ENCODE results near the gene CLECL1. TPM values are rescaled to one million over a fixed set of nuclear protein-coding genes. Genes with fewer than 3 reads are reported as not detected.

The CLECL1 gene
- total and polyA plus RNA-seq, 12 donors = 0.38 to 1.9 (median 1.2) TPM; not detected in 4

DNA sequence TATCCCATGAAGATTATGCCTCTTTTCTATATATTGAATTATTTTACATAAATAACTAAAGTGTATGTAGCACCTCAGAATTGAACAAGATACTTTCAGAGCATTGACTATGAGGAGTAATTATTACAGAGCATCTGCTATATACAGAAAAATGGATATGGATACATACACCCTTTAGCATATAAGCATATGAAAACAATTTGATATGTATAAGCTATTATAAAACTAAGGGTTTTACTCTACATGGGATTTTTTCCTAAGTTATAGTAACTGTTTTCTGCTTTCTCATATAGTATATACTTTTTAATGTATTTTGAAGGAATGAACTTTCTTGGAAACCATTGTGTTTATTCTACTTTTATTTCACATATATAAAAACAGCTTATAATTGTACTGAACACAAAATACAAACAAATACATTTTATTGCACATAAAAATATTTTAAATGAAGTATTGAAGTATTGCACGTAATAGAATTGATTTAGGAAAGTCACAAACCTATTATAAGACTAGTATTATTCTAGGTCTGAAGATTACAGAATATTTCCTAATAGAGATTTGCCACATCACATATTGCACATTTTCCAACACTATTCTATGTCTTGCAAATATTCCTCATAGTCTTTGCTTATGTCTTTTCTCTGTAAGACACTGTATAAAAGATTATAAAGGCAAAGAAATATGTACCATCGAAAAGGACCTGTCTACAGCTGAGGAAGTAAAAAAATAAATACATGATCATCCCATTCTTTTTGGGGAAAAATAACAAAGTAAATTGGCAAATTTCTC lies 19.4 kb upstream of the CLECL1 start:
- WGBS, 4 donors = 77 to 87% (median 81%) methylated on average over 2 of the region's 2 CpGs
- Histone ChIP-seq H3K27me3 (no peaks in the 10 kb centered on the region), H3K4me1 (replicated peaks in 1 of 2) (no peaks in the 10 kb centered on the region), H3K4me3 (no peak overlapping the region), H3K27ac (no peak overlapping the region), H3K36me3 (replicated peaks in 1 of 2) (no peaks in the 10 kb centered on the region), H3K9me3 (replicated peaks in 1 of 3) (no peaks in the 10 kb centered on the region)
- intact Hi-C loops (cut with DNase I) = loop anchor here in 1 of 2 donors (5.0 kb wide), 1 partner anchor 175 kb away; no protein-coding TSS in a partner anchor
- TF ChIP-seq, protein P1, sequence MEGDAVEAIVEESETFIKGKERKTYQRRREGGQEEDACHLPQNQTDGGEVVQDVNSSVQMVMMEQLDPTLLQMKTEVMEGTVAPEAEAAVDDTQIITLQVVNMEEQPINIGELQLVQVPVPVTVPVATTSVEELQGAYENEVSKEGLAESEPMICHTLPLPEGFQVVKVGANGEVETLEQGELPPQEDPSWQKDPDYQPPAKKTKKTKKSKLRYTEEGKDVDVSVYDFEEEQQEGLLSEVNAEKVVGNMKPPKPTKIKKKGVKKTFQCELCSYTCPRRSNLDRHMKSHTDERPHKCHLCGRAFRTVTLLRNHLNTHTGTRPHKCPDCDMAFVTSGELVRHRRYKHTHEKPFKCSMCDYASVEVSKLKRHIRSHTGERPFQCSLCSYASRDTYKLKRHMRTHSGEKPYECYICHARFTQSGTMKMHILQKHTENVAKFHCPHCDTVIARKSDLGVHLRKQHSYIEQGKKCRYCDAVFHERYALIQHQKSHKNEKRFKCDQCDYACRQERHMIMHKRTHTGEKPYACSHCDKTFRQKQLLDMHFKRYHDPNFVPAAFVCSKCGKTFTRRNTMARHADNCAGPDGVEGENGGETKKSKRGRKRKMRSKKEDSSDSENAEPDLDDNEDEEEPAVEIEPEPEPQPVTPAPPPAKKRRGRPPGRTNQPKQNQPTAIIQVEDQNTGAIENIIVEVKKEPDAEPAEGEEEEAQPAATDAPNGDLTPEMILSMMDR (IDR thresholded peaks at IDR 0.05) = no peak
- no peak for DNase-seq

DNA sequence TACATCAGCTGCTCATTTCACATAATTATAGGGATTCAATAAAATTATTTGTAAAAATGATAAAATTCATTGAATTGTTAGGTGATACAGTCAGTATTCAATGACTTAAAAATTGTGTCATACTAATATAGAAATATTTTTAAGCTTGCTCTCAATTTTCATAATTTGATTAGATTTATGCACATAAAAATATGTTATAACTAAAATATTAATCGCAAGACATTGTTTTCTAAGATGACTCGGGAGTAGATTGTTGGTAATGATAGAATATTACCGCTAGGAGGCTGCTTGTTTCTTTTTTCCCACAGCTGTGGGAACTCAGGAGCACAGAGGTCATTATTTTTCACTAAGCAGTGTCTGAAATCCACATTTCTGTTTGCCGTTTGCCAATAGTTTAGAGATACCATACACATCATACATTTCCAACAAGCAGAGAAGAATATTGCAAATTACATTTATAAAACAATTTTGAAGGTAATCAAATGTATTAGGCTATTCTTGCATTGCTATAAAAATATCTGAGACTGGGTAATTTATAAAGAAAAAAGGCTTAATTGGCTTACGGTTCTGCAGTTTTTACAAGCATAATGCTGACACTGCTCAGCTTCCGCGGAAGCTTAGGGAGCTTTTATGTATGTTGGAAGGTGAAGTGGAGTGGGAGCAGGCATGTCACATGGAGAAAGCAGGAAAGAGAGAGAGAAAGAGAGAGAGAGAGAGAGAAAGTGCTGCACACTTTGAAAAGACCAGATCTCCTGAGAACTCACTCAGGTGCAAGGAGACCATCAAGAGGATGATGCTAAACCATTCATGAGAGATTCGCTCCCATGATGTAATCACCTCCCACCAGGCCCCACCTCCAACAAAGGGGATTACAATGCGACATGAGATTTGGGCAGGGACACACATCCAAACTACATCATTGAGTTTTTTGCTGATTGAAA lies 18.6 kb upstream of the CLECL1 start:
- WGBS, 4 donors = 40 to 46% (median 40%) methylated on average over 9 of the region's 9 CpGs
- no peaks in the 10 kb centered on the region for H3K9me3 ChIP-seq (replicated peaks in 1 of 3)
- H3K27ac ChIP-seq = no peak overlapping the region
- H3K4me3 ChIP-seq = peak overlapping the region in 1 of 4 donors; percentile 50
- no peak for DNase-seq
- intact Hi-C loops (cut with DNase I) = loop anchor here in 1 of 2 donors (5.0 kb wide), 1 partner anchor 176 kb away; no protein-coding TSS in a partner anchor
- H3K36me3 ChIP-seq (replicated peaks in 1 of 2) = no peaks in the 10 kb centered on the region
- no peaks in the 10 kb centered on the region for H3K4me1 ChIP-seq (replicated peaks in 1 of 2)
- TF ChIP-seq, protein P1 (IDR thresholded peaks at IDR 0.05) = peak in 3 of 6 experiments; percentile 24 to 48 (median 30)
- TF ChIP-seq POLR2A (IDR thresholded peaks at IDR 0.05) = no peak
- no peaks in the 10 kb centered on the region for H3K27me3 ChIP-seq

DNA sequence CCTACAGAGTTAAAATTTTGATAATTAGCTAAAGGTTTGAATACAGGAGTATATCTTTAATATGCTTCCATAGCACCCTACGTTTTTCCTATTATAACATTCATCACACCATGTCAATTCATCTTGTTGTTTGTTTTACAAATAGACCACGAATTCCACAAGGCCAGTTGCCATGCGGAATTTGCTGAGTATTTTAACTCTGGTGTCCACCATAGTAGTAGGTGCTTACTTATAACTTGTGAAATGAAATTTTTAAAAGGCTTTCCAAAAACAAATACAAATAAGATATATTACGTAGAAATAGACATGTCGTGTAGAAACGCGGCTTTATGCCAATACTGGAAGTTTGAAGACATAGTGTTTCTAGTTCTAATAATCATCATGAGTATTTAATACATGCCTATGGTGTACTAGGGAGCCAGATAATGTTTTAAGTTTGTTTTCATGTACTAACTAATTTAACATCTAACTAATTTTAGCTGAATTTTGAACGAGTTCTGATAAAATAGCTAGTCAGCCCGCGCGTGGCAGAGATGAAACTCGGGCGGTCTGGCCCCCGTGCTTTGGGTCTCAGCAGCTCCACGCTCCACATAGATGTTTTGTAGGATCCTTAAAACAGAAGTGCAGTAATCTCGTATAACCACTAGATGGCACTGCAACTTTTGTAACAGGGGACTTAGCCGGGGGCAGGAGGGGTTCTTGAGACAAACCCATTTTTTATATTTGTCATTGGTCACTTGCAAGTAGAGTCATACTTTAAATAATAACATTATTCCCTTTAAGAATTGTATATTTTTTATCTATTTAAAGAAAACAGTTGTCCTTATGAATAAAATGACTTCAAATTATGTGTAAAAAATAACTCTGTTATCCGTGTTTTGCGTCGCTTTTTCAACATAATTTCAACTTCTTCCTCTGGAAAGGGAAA lies 17.6 kb upstream of the CLECL1 start:
- Histone ChIP-seq H3K4me3 (peak overlapping the region in 1 of 4 donors; percentile 50), H3K27ac (no peak overlapping the region)
- intact Hi-C loops (cut with DNase I) = loop anchor here in 1 of 2 donors (5.0 kb wide), 1 partner anchor 177 kb away; no protein-coding TSS in a partner anchor

More for the DNA sequence above, 17.6 kb upstream of the CLECL1 start:
- Histone ChIP-seq H3K4me1 (replicated peaks in 1 of 2) (no peaks in the 10 kb centered on the region), H3K27me3 (no peaks in the 10 kb centered on the region), H3K36me3 (replicated peaks in 1 of 2) (no peaks in the 10 kb centered on the region), H3K9me3 (replicated peaks in 1 of 3) (no peaks in the 10 kb centered on the region)
- TF ChIP-seq POLR2A (IDR thresholded peaks at IDR 0.05) = no peak
- TF ChIP-seq, protein P1 (IDR thresholded peaks at IDR 0.05) = peak; percentile 54 to 88 (median 66)
- 10 to 16% (median 12%) methylated on average over 20 of the region's 20 CpGs for WGBS, 4 donors
- DNase-seq = peak in 6 of 7 donors; percentile 21 to 37 (median 27)
